ENCODE results near the gene GPR25. TPM values are rescaled to one million over a fixed set of nuclear protein-coding genes. Genes with fewer than 3 reads are reported as not detected.
"Not testable (repeated sequence)": the region's sequence is repeated elsewhere in the genome, so short reads cannot be mapped to it uniquely, and the experiment has no call there.

GPR25 gene
- total RNA-seq, 1 donor from 2014 or later, result not detected

DNA sequence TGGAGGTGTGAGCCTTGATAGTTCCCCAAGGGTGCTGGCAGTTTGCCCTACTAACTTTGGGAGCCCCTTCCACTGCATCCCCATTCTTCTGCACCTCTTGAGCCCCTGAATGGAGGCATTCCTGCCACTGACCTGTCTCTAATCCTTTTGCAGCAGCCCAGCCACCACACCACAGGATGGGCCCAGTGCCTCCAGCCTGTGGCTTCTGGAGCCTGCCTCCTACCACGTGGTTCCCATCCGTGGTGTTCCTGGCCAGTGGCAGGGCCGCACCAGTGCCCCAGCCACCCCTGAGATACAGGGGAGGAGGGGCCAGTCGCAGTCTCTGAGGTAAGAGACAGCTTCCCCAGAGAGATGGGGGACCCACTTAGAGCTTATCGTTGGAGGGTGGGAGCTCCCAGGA is 36.3 kb downstream of the GPR25 start:
- intact Hi-C loops (cut with micrococcal nuclease), result loop anchor here (5.0 kb wide), 2 partner anchors 113 to 287 kb away; partner anchors contain the start of genes KIF14 and KIF21B

DNA sequence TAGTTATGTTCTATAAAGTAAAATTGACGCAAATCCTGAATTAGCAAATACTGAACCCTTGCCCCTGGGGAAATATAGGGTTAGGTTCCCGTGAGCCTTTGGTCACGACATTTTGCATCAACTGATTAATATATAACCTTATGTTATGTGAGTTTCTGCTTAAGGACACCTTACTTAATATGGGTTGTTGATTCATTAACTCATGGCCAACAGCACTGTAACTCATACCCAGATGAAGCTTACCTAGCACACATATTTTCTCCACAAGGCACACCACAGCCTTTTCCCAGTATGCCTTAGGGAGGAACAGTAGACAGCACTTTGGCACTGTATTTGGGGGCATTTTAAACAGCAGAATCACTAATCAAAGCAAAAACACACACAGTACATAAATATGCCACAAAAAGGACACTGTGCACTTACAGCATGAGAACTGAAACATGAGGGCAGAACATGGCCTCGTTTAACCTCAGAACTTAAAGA is 37.0 kb downstream of the GPR25 start:
- intact Hi-C loops (cut with micrococcal nuclease), result loop anchor here (5.0 kb wide), 2 partner anchors 113 to 287 kb away; partner anchors contain the start of genes KIF14 and KIF21B

DNA sequence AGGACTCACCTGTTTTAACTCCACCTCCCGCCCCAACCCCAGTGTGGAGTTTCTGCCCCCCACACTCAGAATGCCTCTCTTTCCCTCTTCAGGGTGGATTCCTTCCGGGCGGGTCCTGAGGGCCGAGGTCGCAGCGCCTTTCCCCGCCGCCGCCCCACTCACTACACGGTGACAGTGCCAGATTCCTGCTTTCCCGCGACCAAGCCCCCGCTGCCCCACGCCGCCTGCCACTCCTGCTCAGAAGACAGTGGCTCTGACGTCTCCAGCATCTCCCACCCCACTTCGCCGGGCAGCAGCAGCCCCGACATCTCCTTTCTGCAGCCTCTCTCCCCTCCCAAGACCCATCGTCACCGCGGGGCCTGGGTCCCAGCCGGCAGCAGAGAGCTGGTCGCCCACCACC is 38.6 kb downstream of the GPR25 start:
- intact Hi-C loops (cut with micrococcal nuclease), result no loop called here

DNA sequence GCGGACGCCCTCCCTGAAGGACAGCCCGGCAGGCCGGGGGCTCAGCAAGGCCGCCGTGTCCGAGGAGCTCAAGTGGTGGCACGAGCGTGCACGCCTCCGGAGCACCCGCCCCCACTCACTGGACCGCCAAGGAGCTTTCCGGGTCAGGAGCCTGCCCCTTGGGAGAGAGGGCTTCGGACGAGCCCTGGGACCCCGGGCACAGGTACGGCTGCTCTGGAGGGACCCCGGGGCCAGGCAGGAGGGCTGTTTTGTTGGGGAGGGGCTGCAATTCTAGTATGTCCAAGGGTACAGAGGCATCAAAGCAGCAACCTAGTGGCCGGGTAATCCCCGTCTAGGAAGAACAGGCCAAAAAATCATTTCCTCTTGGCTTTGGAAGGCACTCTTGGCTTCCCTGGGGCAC is 39.2 kb downstream of the GPR25 start:
- intact Hi-C loops (cut with micrococcal nuclease), result not testable (repeated sequence)

DNA sequence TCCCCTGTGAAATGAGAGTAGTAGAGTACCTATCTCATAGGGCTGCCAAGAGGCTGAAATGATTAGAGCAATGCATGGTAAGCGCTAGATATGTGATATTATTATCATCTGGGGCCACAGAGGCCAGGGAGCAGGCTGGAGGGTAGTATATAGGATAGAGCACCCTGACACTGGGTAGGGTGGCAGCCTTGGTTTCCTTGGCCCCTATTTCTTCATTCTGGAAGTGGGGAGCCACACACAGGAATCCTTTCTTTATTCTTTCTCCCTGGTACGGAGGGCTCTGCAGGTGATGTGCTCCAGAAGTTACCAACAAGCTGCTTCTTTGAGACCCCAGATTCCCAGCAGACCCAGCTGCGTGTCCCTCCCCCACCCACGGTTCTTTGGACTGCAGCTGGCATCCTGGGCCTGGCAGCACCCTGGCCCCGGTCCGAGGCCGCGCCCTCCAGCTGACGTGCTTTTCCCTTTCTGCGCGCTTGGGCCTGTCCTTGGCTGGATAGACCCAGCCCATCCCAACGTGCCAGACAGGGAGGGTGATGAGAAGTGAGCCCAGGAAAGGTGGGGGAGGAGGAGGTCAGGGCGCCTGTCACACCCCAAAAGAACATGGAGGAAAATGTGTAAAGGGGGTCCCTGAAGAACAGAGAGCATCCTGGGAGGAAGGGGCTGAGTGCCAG is 40.1 kb downstream of the GPR25 start:
- intact Hi-C loops (cut with micrococcal nuclease), result no loop called here

DNA sequence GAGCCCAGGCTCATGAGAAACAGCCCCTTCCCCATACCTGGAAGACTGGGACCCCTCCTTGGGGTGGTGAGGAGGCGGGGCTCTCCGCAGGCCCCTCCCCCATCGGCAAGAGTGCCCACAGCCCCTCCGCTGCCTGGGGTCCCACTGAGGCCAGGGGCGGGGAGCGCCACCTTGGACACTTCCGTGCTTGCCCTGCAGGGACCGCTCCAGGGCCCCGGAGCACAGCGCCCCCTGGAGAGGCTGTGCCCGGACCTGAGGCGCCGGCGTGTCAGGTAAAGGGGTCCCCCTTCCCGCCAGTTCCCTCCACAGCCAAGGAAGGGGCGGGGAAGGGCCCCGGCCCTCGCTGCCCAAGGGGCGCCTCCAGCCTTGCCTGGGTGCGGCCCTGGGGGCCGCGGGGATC is 43.4 kb downstream of the GPR25 start:
- intact Hi-C loops (cut with micrococcal nuclease), result no loop called here

DNA sequence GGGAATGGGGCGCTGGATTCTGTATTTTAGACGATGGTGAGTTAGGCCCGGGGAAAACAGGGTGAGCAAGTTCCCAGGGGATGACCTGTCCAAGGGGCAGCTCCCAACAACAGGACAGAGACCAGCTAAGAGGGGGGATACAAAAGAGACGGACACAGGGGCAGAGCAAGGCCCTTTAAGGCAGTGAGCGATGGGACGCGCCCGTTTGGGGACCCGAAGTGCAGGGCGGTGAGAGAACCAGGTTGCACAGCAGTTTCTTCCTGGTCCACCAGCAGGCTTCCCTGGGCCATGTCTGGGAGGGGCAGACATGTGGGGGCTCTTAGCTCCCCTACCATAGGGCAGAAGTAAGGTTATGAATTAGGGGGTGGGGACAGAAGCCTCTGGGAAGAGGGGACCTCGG is 43.9 kb downstream of the GPR25 start:
- intact Hi-C loops (cut with micrococcal nuclease), result no loop called here

DNA sequence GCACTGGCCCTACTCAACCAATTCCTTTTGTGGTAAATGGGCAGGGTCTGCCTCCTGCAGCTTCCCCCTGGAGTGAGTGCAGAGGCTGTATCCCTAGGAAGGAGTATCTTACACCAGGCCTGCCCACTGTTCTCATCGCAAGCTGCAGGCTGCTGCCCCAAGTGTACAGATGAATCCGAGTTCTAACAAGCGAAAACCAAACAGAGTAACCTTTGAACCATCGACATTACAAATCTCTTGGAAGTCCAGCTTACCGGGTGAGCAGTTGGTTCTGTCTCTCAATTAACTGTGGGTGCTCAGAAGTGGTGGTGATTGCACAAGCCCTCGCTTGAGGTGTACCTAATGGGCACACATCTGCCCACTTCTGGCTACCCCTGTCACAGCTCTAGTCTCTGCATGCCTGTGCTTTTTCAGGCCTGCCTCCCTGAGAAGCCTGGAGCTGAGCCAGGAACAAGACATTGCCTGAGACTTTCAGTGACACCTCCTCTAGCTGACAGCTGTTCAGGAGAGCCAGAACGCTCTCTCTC is 44.6 kb downstream of the GPR25 start:
- intact Hi-C loops (cut with micrococcal nuclease), result no loop called here

DNA sequence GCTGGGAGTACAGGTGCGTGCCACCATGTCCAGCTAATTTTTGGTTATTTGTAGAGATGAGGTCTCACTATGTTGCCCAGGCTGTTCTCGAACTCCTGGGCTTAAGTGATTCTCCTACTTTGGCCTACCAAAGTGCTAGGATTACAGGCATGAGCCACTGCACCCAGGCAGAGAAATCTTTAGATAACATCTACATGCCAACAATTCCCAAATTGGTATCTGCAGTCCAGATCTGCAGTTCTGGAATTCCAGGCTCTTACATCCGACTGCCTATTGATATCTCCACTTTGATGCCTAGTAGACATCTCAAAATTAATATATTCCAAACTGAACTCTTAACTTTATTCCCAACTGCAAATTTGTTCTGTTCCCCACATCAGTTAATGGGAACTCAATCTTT is 45.2 kb downstream of the GPR25 start:
- intact Hi-C loops (cut with micrococcal nuclease), result no loop called here

DNA sequence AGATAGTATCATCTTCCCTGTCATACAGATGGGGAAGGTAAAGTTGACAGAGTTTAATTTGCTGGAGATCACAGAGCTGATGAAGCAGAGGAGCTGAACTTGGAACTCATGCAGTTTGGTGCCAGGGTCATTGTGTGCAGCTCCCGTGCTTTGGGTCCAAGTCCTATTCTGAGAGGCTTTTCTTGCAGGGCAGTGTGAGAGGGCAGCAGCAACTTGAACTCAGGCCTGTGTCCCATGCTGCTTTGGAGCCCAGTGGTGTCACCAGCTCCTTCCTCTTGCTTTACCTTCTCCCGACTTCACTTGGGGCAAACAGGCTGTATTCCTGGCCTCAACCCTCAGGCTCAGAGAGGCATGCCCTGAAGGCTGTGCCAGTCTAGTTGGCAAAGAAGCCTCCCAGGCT is 46.6 kb downstream of the GPR25 start:
- intact Hi-C loops (cut with micrococcal nuclease), result no loop called here

DNA sequence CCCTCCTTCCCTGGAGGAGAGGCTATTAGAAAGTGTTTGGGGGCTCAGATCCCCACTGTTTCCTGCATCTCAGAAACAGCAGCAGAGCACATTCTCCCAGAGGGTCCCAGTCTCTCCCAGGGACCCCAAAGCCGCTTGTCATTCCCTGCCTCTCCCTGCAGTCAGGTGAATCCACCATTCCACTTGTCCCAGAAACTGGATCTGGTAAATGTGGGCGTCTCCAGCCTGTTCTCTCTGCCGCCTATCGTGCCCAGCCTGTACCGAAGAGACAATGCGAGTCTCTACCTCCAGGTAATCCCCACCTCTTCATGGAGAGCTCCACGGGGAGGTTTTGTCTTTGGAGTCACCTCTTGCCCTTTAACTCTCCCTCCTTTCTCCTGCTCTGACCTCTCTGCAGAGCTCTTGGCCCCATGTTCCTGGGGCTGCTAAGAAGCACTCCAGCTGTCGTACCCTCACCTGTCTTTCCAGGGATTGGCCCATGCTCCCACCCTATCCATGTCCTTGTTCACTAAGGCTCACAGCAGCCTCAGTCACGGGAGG is 48.9 kb downstream of the GPR25 start:
- intact Hi-C loops (cut with micrococcal nuclease), result loop anchor here (5.0 kb wide), 1 partner anchor 34 kb away; no protein-coding TSS in a partner anchor

DNA sequence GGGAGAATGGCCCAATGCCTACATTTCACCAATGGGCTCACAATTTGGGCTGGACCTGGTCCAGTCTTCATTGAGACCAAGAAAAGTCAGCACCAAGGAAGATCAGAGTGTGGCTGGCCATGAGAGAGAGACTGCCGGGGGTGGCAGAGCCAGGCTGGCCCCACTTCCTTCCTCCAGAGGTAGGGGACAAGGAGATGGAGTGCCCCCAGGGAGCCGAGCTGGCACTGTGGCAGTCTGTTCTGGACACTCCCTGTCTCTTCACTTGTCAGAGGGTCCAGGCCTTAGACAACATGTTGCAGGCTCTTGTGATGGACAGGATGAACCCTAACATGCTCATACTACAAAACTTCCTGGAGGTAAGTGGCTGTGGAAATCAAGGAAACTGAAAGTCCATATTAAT is 49.6 kb downstream of the GPR25 start:
- intact Hi-C loops (cut with micrococcal nuclease), result loop anchor here (5.0 kb wide), 1 partner anchor 35 kb away; no protein-coding TSS in a partner anchor

DNA sequence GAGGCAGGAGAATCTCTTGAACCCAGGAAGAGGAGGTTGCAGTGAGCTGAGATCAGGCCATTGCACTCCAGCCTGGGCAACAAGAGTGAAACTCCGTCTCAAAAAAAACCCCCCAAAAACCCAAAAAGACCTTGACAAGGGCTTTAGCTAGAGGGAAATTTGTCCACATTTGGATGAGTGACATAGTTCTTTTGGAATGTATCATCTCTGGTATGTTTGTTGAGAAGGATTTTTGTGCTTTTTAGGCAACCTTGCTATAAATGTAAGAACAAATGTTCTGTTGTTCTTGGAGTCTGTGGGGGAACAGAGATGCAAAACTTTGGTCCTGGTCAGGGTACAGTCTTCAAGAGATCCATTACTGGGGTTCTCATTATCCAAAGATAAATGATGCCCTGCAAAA is 50.8 kb downstream of the GPR25 start:
- intact Hi-C loops (cut with micrococcal nuclease), result loop anchor here (5.0 kb wide), 1 partner anchor 36 kb away; no protein-coding TSS in a partner anchor

Other genes with a start within 250 kb of the GPR25 start
- gene DDX59, start 203.1 kb upstream of the GPR25 start, total RNA-seq, result 21.3 and 24.3 TPM in 2 replicates
- gene CAMSAP2, start 134.1 kb upstream of the GPR25 start, total RNA-seq, result 0.44 and 0.95 TPM in 2 replicates
- not detected in 2 replicates for gene INAVA, start 21.9 kb downstream of the GPR25 start, total RNA-seq
- gene KIF21B, start 150.7 kb downstream of the GPR25 start, total RNA-seq, result 92.8 and 94.7 TPM in 2 replicates
- gene CACNA1S, start 239.4 kb downstream of the GPR25 start, total RNA-seq, result not detected in 2 replicates

All from T-helper 1 cell treated with Interleukin-12 subunit alpha and Interleukin-12 subunit beta and Interleukin-4 antibody, amounts not matched to agents 30 ng/mL and 1 ng/mL, for 36 hours (primary cell).